NT2/D1 (cell line): ENCODE data around the gene ATP2C1.
A peak's percentile ranks its signal among the peaks of the same experiment; 100 is the strongest.

Experiments used
- DNase-seq: peaks from one replicate; pipeline ENCODE4 v3.0.0-alpha.2; 2011; ENCODE audit warnings: low read depth, low spot score
- H3K27me3 ChIP-seq: 2 replicates; pipeline ENCODE4 v1.6.0; 2011; ENCODE audit warnings: mild to moderate bottlenecking; ENCODE audit not compliant: insufficient read length, insufficient read depth
- H3K36me3 ChIP-seq: 2 replicates; pipeline ENCODE4 v1.6.1; 2011; ENCODE audit warnings: mild to moderate bottlenecking, low read length, mixed read lengths; ENCODE audit not compliant: insufficient read depth, insufficient read length
- H3K4me1 ChIP-seq: 2 replicates; pipeline ENCODE4 v1.5.1; 2011; ENCODE audit not compliant: insufficient read depth, insufficient read length
- H3K4me3 ChIP-seq: 2 replicates; pipeline ENCODE4 v1.5.1; 2011; ENCODE audit warnings: low read depth; ENCODE audit not compliant: insufficient read length
- H3K9ac ChIP-seq: 2 replicates; pipeline ENCODE4 v1.6.0; 2011; ENCODE audit warnings: low read depth; ENCODE audit not compliant: insufficient read length
- H3K9me3 ChIP-seq: 2 replicates; pipeline ENCODE4 v1.5.1; 2011; ENCODE audit warnings: mild to moderate bottlenecking, low read length; ENCODE audit not compliant: insufficient read depth
- SUZ12 ChIP-seq: IDR thresholded peaks from 2 replicates; pipeline ENCODE4 v1.6.1; 2011; ENCODE audit not compliant: insufficient read length, insufficient read depth; ENCODE audit errors: extremely low read depth
- YY1 ChIP-seq: IDR thresholded peaks from 2 replicates; pipeline ENCODE4 v1.6.1; 2011; ENCODE audit not compliant: insufficient read length, insufficient read depth
- ZNF274 ChIP-seq: IDR thresholded peaks from 2 replicates; pipeline ENCODE4 v1.6.1; 2011; ENCODE audit warnings: mild to moderate bottlenecking, low read depth, low read length

Gene ATP2C1

GRCh38 chr3:130956281-130956680 lies 62.4 kb downstream of the ATP2C1 start:
- TF ChIP-seq SUZ12 (no peak), ZNF274 (no peak), YY1 (no peak)
- H3K4me3 ChIP-seq = no peak overlapping the region
- peaks cover 62% of the 10 kb centered on the region for H3K36me3 ChIP-seq
- no peak overlapping the region for H3K9ac ChIP-seq
- DNase-seq = no peak
- H3K4me1 ChIP-seq = no peaks in the 10 kb centered on the region
- no peaks in the 10 kb centered on the region for H3K27me3 ChIP-seq
- H3K9me3 ChIP-seq = no peaks in the 10 kb centered on the region

- DNase-seq = no peak
- Histone ChIP-seq H3K9me3 (no peaks in the 10 kb centered on the region), H3K27me3 (no peaks in the 10 kb centered on the region), H3K4me3 (no peak overlapping the region), H3K9ac (no peak overlapping the region), H3K36me3 (peaks cover 62% of the 10 kb centered on the region), H3K4me1 (no peaks in the 10 kb centered on the region)
- TF ChIP-seq YY1 (no peak), SUZ12 (no peak), ZNF274 (no peak)
Measured at GRCh38 chr3:130956721-130957120, 62.8 kb downstream of the ATP2C1 start.

- Histone ChIP-seq H3K27me3 (no peaks in the 10 kb centered on the region), H3K4me1 (no peaks in the 10 kb centered on the region), H3K9me3 (no peaks in the 10 kb centered on the region), H3K36me3 (peaks cover 48% of the 10 kb centered on the region), H3K9ac (no peak overlapping the region), H3K4me3 (no peak overlapping the region)
- no peak for TF ChIP-seq ZNF274
- no peak for TF ChIP-seq YY1
- no peak for TF ChIP-seq SUZ12
- no peak for DNase-seq
Measured at GRCh38 chr3:130960139-130960795, 66.4 kb downstream of the ATP2C1 start.

GRCh38 chr3:130961458-130961857 lies 67.6 kb downstream of the ATP2C1 start:
- no peaks in the 10 kb centered on the region for H3K27me3 ChIP-seq
- H3K9ac ChIP-seq = no peak overlapping the region
- H3K9me3 ChIP-seq = no peaks in the 10 kb centered on the region
- TF ChIP-seq YY1 = no peak
- TF ChIP-seq ZNF274 = no peak
- TF ChIP-seq SUZ12 = no peak
- H3K36me3 ChIP-seq = peaks cover 49% of the 10 kb centered on the region
- DNase-seq = no peak
- H3K4me3 ChIP-seq = no peak overlapping the region
- no peaks in the 10 kb centered on the region for H3K4me1 ChIP-seq

GRCh38 chr3:130963444-130963843 lies 69.6 kb downstream of the ATP2C1 start:
- no peak overlapping the region for H3K9ac ChIP-seq
- peaks cover 50% of the 10 kb centered on the region for H3K36me3 ChIP-seq
- H3K4me1 ChIP-seq = no peaks in the 10 kb centered on the region
- TF ChIP-seq SUZ12 (no peak), ZNF274 (no peak), YY1 (no peak)
- H3K27me3 ChIP-seq = no peaks in the 10 kb centered on the region
- no peaks in the 10 kb centered on the region for H3K9me3 ChIP-seq
- no peak for DNase-seq
- H3K4me3 ChIP-seq = no peak overlapping the region

- H3K4me1 ChIP-seq = no peaks in the 10 kb centered on the region
- DNase-seq = peak; percentile 11
- no peaks in the 10 kb centered on the region for H3K9me3 ChIP-seq
- H3K9ac ChIP-seq = no peak overlapping the region
- H3K4me3 ChIP-seq = no peak overlapping the region
- no peak for TF ChIP-seq YY1
- no peak for TF ChIP-seq ZNF274
- no peak for TF ChIP-seq SUZ12
- peaks cover 50% of the 10 kb centered on the region for H3K36me3 ChIP-seq
- no peaks in the 10 kb centered on the region for H3K27me3 ChIP-seq
Measured at GRCh38 chr3:130963878-130964277, 70.0 kb downstream of the ATP2C1 start.

GRCh38 chr3:130967281-130967680 lies 73.4 kb downstream of the ATP2C1 start:
- Histone ChIP-seq H3K27me3 (no peaks in the 10 kb centered on the region), H3K9ac (no peak overlapping the region), H3K9me3 (no peaks in the 10 kb centered on the region), H3K4me1 (no peaks in the 10 kb centered on the region), H3K4me3 (no peak overlapping the region), H3K36me3 (peaks cover 45% of the 10 kb centered on the region)
- no peak for TF ChIP-seq SUZ12
- TF ChIP-seq YY1 = no peak
- TF ChIP-seq ZNF274 = no peak
- DNase-seq = no peak

GRCh38 chr3:130968221-130968620 lies 74.3 kb downstream of the ATP2C1 start:
- Histone ChIP-seq H3K9ac (no peak overlapping the region), H3K27me3 (no peaks in the 10 kb centered on the region), H3K36me3 (peaks cover 45% of the 10 kb centered on the region), H3K4me1 (no peaks in the 10 kb centered on the region), H3K4me3 (no peak overlapping the region), H3K9me3 (no peaks in the 10 kb centered on the region)
- DNase-seq = no peak
- TF ChIP-seq SUZ12 (no peak), YY1 (no peak), ZNF274 (no peak)
